Measurements from ENCODE around the gene C1QTNF3.
"Not testable (repeated sequence)": the region's sequence is repeated elsewhere in the genome, so short reads cannot be mapped to it uniquely, and the experiment has no call there.

- not testable (repeated sequence) for TF ChIP-seq EP300, POLR2AphosphoS5, CTCF (IDR thresholded peaks at IDR 0.05)
These were observed 46.8 kb upstream of the C1QTNF3 start for GRCh38 chr5:34089802-34090201.

All from stomach (tissue), 4 donors.